ENCODE measurements around the gene RPL22. TPM values are rescaled to one million over a fixed set of nuclear protein-coding genes. Genes with fewer than 3 reads are reported as not detected.

RPL22 gene
- total RNA-seq, 1 donor from 2014 or later: 193 TPM

- TF ChIP-seq CTCF (IDR thresholded peaks at IDR 0.05; ENCODE audit: insufficient read depth, low read length, poor library complexity, severe bottlenecking): no peak
- peaks cover 21% of the 10 kb centered on the region for H3K27me3 ChIP-seq (ENCODE audit: control insufficient read depth, insufficient read depth, low read length)
- no peak for DNase-seq (ENCODE audit: low read depth)
Measured at GRCh38 chr1:6152181-6152580, 47.2 kb downstream of the RPL22 start.

GRCh38 chr1:6151291-6151822 is 48.0 kb downstream of the RPL22 start:
- TF ChIP-seq CTCF (IDR thresholded peaks at IDR 0.05; ENCODE audit: insufficient read depth, low read length, poor library complexity, severe bottlenecking): no peak
- DNase-seq (ENCODE audit: low read depth): no peak
- no peaks in the 10 kb centered on the region for H3K36me3 ChIP-seq (ENCODE audit: control insufficient read depth, insufficient read depth, low read length)
- H3K27me3 ChIP-seq (ENCODE audit: control insufficient read depth, insufficient read depth, low read length): peaks cover 27% of the 10 kb centered on the region
- no peak overlapping the region for H3K4me3 ChIP-seq (ENCODE audit: low read depth, low read length)

More at GRCh38 chr1:6152181-6152580, 47.2 kb downstream of the RPL22 start:
- Histone ChIP-seq H3K4me3 (ENCODE audit: low read depth, low read length) (no peak overlapping the region), H3K36me3 (ENCODE audit: control insufficient read depth, insufficient read depth, low read length) (no peaks in the 10 kb centered on the region)

GRCh38 chr1:6150006-6150938 is 49.1 kb downstream of the RPL22 start:
- TF ChIP-seq CTCF (IDR thresholded peaks at IDR 0.05; ENCODE audit: insufficient read depth, low read length, poor library complexity, severe bottlenecking): no peak
- DNase-seq (ENCODE audit: low read depth): no peak
- peaks cover 36% of the 10 kb centered on the region for H3K27me3 ChIP-seq (ENCODE audit: control insufficient read depth, insufficient read depth, low read length)
- H3K4me3 ChIP-seq (ENCODE audit: low read depth, low read length): no peak overlapping the region
- H3K36me3 ChIP-seq (ENCODE audit: control insufficient read depth, insufficient read depth, low read length): no peaks in the 10 kb centered on the region

GRCh38 chr1:6149597-6149996 is 49.8 kb downstream of the RPL22 start:
- DNase-seq (ENCODE audit: low read depth): no peak
- H3K36me3 ChIP-seq (ENCODE audit: control insufficient read depth, insufficient read depth, low read length): no peaks in the 10 kb centered on the region
- TF ChIP-seq CTCF (IDR thresholded peaks at IDR 0.05; ENCODE audit: insufficient read depth, low read length, poor library complexity, severe bottlenecking): no peak

DNA sequence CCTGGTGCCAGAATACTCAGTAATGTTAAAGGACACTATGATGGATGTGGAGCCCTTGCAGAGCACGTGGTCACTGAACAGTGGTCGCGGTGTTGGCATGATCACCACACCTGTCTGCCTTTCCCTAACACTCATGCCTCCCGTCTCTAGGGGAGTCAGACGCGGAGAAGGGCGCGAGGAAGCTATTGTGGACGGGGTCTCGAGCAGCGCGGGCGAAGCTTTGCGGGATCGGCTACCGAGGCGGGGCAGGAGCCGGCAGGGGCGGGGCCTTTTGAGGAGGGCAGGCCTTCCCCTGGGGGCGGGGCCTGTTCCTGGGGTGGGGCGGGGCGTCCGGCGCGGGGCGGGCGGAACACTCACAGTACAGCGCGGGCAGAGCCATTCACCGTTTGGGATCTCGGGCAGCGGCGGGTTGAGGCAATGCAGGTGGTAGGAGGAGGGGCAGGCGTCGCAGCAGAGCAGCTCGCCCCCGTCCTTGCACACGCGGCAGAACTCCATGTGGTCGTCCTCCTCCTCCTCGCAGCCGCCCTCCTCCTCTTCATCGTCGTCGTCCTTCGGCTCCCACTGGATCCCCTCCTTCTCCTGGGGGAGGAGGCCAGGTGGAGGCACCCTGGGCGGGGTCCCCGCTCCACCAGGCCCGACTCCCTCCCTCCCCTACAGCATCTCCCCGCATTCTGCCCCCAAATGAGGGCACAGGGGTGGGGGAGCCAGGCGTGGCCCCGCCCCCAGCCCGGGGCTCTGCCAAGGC is 50.7 kb downstream of the RPL22 start:
- Histone ChIP-seq H3K27me3 (ENCODE audit: control insufficient read depth, insufficient read depth, low read length) (peaks cover 50% of the 10 kb centered on the region), H3K36me3 (ENCODE audit: control insufficient read depth, insufficient read depth, low read length) (no peaks in the 10 kb centered on the region), H3K4me3 (ENCODE audit: low read depth, low read length) (no peak overlapping the region)
- TF ChIP-seq CTCF (IDR thresholded peaks at IDR 0.05; ENCODE audit: insufficient read depth, low read length, poor library complexity, severe bottlenecking): no peak
- DNase-seq (ENCODE audit: low read depth): no peak

More at GRCh38 chr1:6149597-6149996, 49.8 kb downstream of the RPL22 start:
- Histone ChIP-seq H3K27me3 (ENCODE audit: control insufficient read depth, insufficient read depth, low read length) (peaks cover 43% of the 10 kb centered on the region), H3K4me3 (ENCODE audit: low read depth, low read length) (no peak overlapping the region)

Measured in kidney epithelial cell (primary cell).